HepG2 (cell line): ENCODE data around the gene PGPEP1. TPM values are rescaled to one million over a fixed set of nuclear protein-coding genes. Genes with fewer than 3 reads are reported as not detected.

Source experiments
- CHD2 ChIP-seq: IDR thresholded peaks from 2 replicates; pipeline ENCODE4 v1.6.1; 2011; ENCODE audit warnings: low read depth, low read length, improper control_type of control experiment
- DPF2 ChIP-seq: sonication (generic); formaldehyde crosslinking; IDR thresholded peaks from 2 replicates; pipeline ENCODE4 v1.4.0; 2020; ENCODE audit warnings: mild to moderate bottlenecking, low read depth, missing genetic modification reagents, borderline replicate concordance
- E2F5 ChIP-seq: sonication (generic); formaldehyde crosslinking; conservative IDR thresholded peaks from 2 replicates; pipeline ENCODE4 v1.4.0; 2020; ENCODE audit warnings: missing genetic modification reagents
- ETV5 ChIP-seq: IDR thresholded peaks from 2 replicates; pipeline ENCODE4 v1.6.1; 2018; ENCODE audit warnings: missing biosample characterization, missing genetic modification reagents, inconsistent platforms, borderline replicate concordance
- FLYWCH1 ChIP-seq: sonication (generic); formaldehyde crosslinking; IDR thresholded peaks from 2 replicates; pipeline ENCODE4 v1.8.1; 2023; ENCODE audit warnings: mild to moderate bottlenecking, missing genetic modification reagents
- MAFK ChIP-seq, 2 experiments: IDR thresholded peaks in 1 of 2; conservative IDR thresholded peaks in 1 of 2; 2 replicates each; pipeline ENCODE4 v1.6.1; 2011; ENCODE audit warnings: improper control_type of control experiment in 2 of 2, low read length in 2 of 2
- NCOR1 ChIP-seq: fragments of 200-600 bp; sonication (generic); IDR thresholded peaks from 2 replicates; pipeline ENCODE4 v1.7.0; 2017; ENCODE audit warnings: antibody characterized with exemption, low read length, borderline replicate concordance
- NFAT5 ChIP-seq: sonication (generic); formaldehyde crosslinking; IDR thresholded peaks from 2 replicates; pipeline ENCODE4 v1.4.0; 2020; ENCODE audit warnings: missing genetic modification reagents
- NR2C2 ChIP-seq: sonication (generic); formaldehyde crosslinking; IDR thresholded peaks from 2 replicates; pipeline ENCODE4 v1.4.0; 2020; ENCODE audit warnings: missing genetic modification reagents, mild to moderate bottlenecking, moderate library complexity, borderline replicate concordance
- ZFP91 ChIP-seq: sonication (generic); formaldehyde crosslinking; IDR thresholded peaks from 2 replicates; pipeline ENCODE4 v1.9.0; 2022; ENCODE audit warnings: missing genetic modification reagents, mild to moderate bottlenecking, borderline replicate concordance
- ZFX ChIP-seq: sonication (generic); formaldehyde crosslinking; IDR thresholded peaks from 2 replicates; pipeline ENCODE4 v1.4.0; 2020; ENCODE audit warnings: mild to moderate bottlenecking, low read depth, missing genetic modification reagents, moderate library complexity
- ZNF138 ChIP-seq: sonication (generic); formaldehyde crosslinking; IDR thresholded peaks from 2 replicates; pipeline ENCODE4 v1.5.0; 2020; ENCODE audit warnings: mild to moderate bottlenecking, low read depth, missing genetic modification reagents
- polyA plus RNA-seq, 8 experiments: library from polyadenylated mRNA; depleted of rRNA in 3 of 8; stranded (reverse) in 7 of 8; unstranded in 1 of 8; fragments of >200 nt; fragmentation: Illumina TruSeq in 4 of 8; extraction: Trizol in 4 of 8; gene quantifications; 2 replicates each; pipeline versions ENCODE4 v1.2.1 to v1.2.3, GENCODE V29; 2011 to 2016; ENCODE audit warnings: low read depth in 4 of 8, missing spikeins in 1 of 8, mixed read lengths in 1 of 8; ENCODE audit not compliant: insufficient read depth in 1 of 8
- total RNA-seq, 5 experiments: library from RNA; depleted of rRNA; stranded (reverse); fragments of >200 nt; fragmentation: Illumina TruSeq; extraction: Trizol; gene quantifications; 2 replicates each; pipeline ENCODE4 v1.2.3, GENCODE V29; 2016; ENCODE audit warnings: low read depth in 1 of 5
- TF ChIP-seq, protein P1 (sequence below): sonication (generic); formaldehyde crosslinking; IDR thresholded peaks from 2 replicates; pipeline ENCODE4 v1.4.0; 2020; ENCODE audit warnings: missing genetic modification reagents
- TF ChIP-seq, protein P2 (sequence below): sonication (generic); formaldehyde crosslinking; IDR thresholded peaks from 2 replicates; pipeline ENCODE4 v1.4.0; 2020; ENCODE audit warnings: low read depth, mild to moderate bottlenecking, missing genetic modification reagents
- TF ChIP-seq, protein P3 (sequence below): sonication (generic); formaldehyde crosslinking; IDR thresholded peaks from 2 replicates; pipeline ENCODE4 v1.4.0; 2020; ENCODE audit warnings: mild to moderate bottlenecking, missing genetic modification reagents

PGPEP1 gene
- total and polyA plus RNA-seq, 2 of the 13 experiments (the other 11 are each of a cell fraction or from before 2014, with no cell fraction given): 53.1 to 56.6 TPM

GRCh38 chr19:18396471-18397241 lies 56.3 kb downstream of the PGPEP1 start (continued):
- TF ChIP-seq, protein P1, sequence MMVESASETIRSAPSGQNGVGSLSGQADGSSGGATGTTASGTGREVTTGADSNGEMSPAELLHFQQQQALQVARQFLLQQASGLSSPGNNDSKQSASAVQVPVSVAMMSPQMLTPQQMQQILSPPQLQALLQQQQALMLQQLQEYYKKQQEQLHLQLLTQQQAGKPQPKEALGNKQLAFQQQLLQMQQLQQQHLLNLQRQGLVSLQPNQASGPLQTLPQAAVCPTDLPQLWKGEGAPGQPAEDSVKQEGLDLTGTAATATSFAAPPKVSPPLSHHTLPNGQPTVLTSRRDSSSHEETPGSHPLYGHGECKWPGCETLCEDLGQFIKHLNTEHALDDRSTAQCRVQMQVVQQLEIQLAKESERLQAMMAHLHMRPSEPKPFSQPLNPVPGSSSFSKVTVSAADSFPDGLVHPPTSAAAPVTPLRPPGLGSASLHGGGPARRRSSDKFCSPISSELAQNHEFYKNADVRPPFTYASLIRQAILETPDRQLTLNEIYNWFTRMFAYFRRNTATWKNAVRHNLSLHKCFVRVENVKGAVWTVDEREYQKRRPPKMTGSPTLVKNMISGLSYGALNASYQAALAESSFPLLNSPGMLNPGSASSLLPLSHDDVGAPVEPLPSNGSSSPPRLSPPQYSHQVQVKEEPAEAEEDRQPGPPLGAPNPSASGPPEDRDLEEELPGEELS (CRISPR knock-in tag): no peak
- no peak for TF ChIP-seq MAFK (conservative IDR thresholded peaks at IDR 0.05 in 1 of 2, IDR thresholded peaks at IDR 0.05 in 1 of 2; ENCODE audit: low read length in 2 of 2)
- 0 out of 2 replicates have a peak, but pooled peaks have one; percentile 45 for TF ChIP-seq FLYWCH1
- TF ChIP-seq CHD2: no peak
- no peak for TF ChIP-seq E2F5
- peak; percentile 67 for TF ChIP-seq ZFP91
- no peak for TF ChIP-seq ZNF138 (CRISPR knock-in tag)
- TF ChIP-seq ETV5 (CRISPR knock-in tag): no peak; the same call in 1 of the 2 replicates
- TF ChIP-seq NFAT5 (CRISPR knock-in tag): no peak
- TF ChIP-seq DPF2 (CRISPR knock-in tag): 0 out of 2 replicates have a peak, but pooled peaks have one; percentile 45
- TF ChIP-seq, protein P2, sequence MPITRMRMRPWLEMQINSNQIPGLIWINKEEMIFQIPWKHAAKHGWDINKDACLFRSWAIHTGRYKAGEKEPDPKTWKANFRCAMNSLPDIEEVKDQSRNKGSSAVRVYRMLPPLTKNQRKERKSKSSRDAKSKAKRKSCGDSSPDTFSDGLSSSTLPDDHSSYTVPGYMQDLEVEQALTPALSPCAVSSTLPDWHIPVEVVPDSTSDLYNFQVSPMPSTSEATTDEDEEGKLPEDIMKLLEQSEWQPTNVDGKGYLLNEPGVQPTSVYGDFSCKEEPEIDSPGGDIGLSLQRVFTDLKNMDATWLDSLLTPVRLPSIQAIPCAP (CRISPR knock-in tag): peak; percentile 40; the same call in 1 of the 2 replicates
- TF ChIP-seq ZFX: peak; percentile 65
- TF ChIP-seq, protein P3, sequence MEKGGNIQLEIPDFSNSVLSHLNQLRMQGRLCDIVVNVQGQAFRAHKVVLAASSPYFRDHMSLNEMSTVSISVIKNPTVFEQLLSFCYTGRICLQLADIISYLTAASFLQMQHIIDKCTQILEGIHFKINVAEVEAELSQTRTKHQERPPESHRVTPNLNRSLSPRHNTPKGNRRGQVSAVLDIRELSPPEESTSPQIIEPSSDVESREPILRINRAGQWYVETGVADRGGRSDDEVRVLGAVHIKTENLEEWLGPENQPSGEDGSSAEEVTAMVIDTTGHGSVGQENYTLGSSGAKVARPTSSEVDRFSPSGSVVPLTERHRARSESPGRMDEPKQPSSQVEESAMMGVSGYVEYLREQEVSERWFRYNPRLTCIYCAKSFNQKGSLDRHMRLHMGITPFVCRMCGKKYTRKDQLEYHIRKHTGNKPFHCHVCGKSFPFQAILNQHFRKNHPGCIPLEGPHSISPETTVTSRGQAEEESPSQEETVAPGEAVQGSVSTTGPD (CRISPR knock-in tag): no peak
- TF ChIP-seq NR2C2 (CRISPR knock-in tag): peak; percentile 68; the same call in 1 of the 2 replicates
- no peak for TF ChIP-seq NCOR1
